ENCODE data around the gene IVD.

GRCh38 chr15:40458495-40459371, 53.1 kb downstream of the IVD start:
- TF ChIP-seq, protein P1, sequence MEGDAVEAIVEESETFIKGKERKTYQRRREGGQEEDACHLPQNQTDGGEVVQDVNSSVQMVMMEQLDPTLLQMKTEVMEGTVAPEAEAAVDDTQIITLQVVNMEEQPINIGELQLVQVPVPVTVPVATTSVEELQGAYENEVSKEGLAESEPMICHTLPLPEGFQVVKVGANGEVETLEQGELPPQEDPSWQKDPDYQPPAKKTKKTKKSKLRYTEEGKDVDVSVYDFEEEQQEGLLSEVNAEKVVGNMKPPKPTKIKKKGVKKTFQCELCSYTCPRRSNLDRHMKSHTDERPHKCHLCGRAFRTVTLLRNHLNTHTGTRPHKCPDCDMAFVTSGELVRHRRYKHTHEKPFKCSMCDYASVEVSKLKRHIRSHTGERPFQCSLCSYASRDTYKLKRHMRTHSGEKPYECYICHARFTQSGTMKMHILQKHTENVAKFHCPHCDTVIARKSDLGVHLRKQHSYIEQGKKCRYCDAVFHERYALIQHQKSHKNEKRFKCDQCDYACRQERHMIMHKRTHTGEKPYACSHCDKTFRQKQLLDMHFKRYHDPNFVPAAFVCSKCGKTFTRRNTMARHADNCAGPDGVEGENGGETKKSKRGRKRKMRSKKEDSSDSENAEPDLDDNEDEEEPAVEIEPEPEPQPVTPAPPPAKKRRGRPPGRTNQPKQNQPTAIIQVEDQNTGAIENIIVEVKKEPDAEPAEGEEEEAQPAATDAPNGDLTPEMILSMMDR (IDR thresholded peaks at IDR 0.05 in 4 of 5, conservative IDR thresholded peaks at IDR 0.05 in 1 of 5), result no peak
- no peak for TF ChIP-seq POLR2A (IDR thresholded peaks at IDR 0.05)
